Head of caudate nucleus (tissue), 42 donors: ENCODE data around the gene RPS6KC1.
"Not testable (repeated sequence)": the region's sequence is repeated elsewhere in the genome, so short reads cannot be mapped to it uniquely, and the experiment has no call there.

Experiments
- DNase-seq, 42 donors: peaks; one replicate each; pipeline versions ENCODE4 v3.0.0 to v3.0.0-alpha.2; 2020 to 2021; ENCODE audit warnings: mixed read lengths in 7 of 42
- intact Hi-C: fragments of 100-400 bp; cut with DNase I; formaldehyde crosslinking; loops from one replicate; pipeline ENCODE4 v1.15.0; 2022

Gene RPS6KC1

DNA sequence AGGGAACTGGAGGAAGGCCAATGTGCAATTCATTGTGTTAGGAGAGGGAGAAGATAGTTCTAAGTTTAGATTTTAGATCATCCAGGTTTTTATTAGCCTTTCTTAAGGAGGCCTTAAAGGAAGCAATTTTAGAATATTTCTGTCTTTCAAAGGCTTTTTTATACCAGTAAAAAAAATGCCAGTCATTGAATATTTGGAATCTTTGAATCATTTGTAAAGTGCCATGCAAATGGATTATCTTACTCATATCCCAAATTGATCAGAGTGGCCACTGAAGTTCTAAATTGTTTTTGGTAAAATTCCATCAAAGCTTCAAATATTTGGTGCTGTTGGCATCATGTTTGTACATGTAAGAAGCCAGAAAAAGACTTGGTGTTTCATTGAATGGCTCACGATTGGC, 244.8 kb downstream of the RPS6KC1 start:
- intact Hi-C loops, result no loop called here
- no peak for DNase-seq

DNA sequence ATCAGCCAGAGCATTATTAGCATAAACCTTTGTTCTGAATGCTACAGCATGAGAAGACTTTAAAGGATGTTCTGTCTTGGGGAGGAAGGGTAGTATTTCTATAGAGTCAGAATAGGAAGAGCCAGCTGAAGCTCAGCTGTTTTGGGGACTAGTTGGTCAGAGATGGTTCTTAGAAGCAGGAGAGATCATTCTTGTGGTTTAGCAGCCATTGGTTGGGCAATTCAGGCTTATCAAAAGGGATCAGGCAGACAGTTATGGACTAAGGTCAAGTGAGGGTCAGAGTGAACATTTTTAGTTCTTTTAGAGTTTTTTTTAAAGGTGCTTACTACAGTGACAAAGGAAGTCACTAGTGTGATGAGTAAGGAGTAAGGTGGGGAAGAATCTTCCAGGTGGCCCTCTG, 245.5 kb downstream of the RPS6KC1 start:
- intact Hi-C loops, result no loop called here
- DNase-seq, result no peak

DNA sequence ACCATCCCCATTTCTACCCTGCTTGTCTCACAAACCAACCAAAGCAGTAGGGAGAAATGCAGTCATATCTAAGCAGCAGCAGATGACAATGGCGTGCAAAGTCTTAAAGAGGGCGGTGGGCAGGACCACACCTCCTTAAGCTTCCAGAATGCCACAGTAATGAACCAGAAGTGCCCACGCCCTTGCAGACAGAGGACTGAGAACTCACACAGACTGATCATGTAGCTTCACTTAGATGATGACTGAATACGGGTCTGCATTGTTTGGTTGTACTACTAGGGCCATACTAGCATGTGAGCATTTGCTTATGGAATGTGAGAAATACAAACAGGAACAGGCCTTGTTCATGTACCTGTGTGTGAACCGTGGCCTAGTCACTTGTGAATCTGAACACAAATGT, 246.0 kb downstream of the RPS6KC1 start:
- intact Hi-C loops, result no loop called here
- no peak for DNase-seq

DNA sequence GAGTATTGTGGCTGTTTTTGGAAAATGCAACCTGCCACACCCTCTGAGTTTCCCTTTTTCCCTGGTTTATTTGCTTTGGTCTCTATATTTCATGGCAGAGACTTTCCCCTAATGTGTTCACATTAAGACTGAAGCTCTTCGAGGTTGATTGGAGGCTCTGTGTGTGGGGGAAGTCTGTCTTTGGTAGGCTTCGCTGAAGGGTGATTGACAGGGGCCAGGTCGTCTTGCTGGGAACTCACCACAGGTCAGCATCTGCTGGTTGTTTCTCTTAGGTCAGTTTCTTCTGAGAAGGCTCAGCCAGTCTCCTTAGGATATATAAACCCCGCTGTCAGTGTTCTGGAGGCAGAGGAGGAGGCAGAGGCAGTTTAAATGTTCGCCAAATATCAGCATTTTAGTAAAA, 249.4 kb downstream of the RPS6KC1 start:
- DNase-seq, result no peak
- intact Hi-C loops, result no loop called here

DNA sequence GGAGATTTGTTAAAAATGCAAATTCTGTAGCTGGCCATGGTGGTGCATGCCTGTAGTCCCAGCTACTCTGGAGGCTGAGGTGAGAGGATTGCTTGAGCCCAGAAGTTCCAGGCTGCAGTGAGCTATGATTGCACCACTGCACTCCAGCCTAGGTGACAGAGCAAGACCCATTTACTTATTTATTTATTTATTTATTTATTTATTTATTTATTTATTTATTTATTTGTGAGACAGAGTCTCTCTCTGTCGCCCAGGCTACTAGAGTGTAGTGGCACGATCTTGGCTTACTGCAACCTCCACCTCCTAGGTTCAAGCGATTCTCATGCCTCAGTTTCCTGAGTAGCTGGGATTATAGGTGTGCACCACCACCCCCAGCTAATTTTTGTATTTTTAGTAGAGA, 250.5 kb downstream of the RPS6KC1 start:
- DNase-seq, intact Hi-C loops: not testable (repeated sequence)

DNA sequence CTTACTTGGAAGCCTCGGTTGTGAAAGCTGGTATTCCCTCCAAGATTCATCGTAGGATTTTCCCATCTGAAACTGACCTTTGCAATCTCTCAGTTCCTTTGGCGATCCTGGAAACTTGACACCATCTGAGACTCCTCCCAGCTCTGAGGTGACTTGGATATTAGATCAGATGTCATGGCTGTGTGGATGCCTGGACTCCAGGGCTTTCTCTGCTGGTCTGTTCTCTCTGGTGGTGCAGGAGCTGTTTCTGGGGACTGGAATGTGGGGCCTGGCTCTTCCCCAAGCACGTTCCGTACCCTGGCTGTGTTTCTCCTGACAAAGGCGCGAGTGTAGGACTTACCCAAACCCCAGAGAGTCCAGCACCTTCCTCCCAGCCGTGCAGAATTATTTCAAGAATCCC, 252.2 kb downstream of the RPS6KC1 start:
- no peak for DNase-seq
- intact Hi-C loops, result no loop called here

DNA sequence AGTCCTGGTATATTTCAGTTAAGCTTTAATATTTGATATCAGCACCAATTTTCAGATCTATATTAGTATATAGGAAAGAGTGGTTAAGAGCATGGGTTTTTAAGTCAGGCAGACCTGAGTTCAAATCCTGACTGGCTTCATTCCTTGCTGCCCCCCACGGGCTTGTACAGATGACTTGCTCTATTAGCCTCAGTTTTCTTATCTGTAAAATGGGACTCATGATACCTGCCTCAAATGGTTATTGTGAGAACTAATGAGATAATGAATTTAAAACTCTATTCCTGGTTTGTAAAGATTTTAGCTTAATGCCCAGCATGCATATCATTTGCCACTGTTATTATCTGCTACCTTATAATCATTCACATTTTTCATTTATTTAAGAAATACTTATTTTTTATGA, 264.5 kb downstream of the RPS6KC1 start:
- intact Hi-C loops, result no loop called here
- DNase-seq, result no peak

DNA sequence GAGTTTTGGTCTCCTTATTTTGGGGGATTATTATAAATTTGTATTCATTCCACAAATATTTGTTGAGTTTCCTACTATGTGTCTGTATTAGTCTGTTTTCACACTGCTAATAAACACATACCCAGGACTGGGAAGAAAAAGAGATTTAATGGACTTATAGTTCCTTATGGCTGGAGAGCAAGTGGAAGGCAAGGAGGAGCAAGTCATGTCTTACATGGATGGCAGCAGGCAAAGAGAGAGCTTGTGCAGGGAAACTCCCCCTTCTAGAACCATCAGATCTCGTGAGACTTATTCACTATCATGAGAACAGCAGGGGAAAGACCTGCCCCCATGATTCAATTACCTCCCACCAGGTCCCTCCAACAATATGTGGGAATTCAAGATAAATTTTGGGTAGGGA, 267.4 kb downstream of the RPS6KC1 start:
- intact Hi-C loops, DNase-seq: not testable (repeated sequence)

DNA sequence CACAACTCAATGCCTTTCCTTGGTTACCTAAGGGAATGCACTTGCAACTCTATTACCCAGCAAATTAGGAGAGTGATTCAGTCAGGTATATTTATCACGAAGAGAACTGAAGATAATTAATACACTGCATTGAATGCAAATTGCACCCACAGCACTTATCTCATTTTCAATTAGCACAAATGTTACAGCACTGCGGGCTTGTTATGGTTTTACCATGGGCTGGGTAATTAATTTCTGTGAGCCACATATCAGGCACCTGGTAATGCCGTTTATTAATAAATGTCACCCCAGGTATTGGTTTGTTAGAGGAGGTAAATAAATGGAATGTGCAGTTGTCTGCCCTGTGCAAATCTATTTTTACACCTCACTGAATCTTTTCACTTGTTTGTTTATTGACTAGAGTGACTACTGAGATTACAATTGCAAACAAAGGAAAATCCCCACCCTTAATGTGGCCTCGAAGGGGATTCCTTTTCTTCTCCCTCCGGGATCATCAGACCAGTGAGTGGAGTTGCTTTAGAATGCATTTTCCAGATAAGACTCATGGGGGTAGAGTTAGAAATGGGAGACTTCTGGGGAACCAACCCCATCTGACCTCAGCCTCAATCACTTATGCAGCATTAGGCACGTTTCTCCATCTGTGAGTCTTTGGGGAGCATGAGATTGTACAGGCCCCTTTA, 269.3 kb downstream of the RPS6KC1 start:
- intact Hi-C loops, result no loop called here
- no peak for DNase-seq
